Endodermal cell (in vitro differentiated cells): ENCODE data around the gene ALDH1L1. TPM values are rescaled to one million over a fixed set of nuclear protein-coding genes. Genes with fewer than 3 reads are reported as not detected.

Source experiments
- DNase-seq: peaks from one replicate; pipeline ENCODE4 v3.0.0-alpha.2; 2017
- H3K27ac ChIP-seq: 2 replicates; pipeline ENCODE4 v1.5.1; 2013; ENCODE audit warnings: mild to moderate bottlenecking, low read depth, low read length, moderate library complexity
- H3K27me3 ChIP-seq: 2 replicates; pipeline ENCODE4 v1.6.1; 2013; ENCODE audit warnings: mild to moderate bottlenecking, low read length, moderate library complexity; ENCODE audit not compliant: insufficient read depth, control insufficient read depth, poor library complexity, severe bottlenecking
- H3K36me3 ChIP-seq: 2 replicates; pipeline ENCODE4 v1.7.0; 2013; ENCODE audit warnings: mild to moderate bottlenecking, low read length, moderate library complexity; ENCODE audit not compliant: control insufficient read depth, insufficient read depth
- H3K4me1 ChIP-seq: one replicate; pipeline ENCODE4 v1.7.0; 2013; ENCODE audit warnings: low read length; ENCODE audit not compliant: control insufficient read depth, insufficient read depth
- H3K4me3 ChIP-seq: 2 replicates; pipeline ENCODE4 v1.5.1; 2013; ENCODE audit warnings: mild to moderate bottlenecking, low read length, moderate library complexity
- H3K9ac ChIP-seq: 2 replicates; pipeline ENCODE4 v1.6.1; 2013; ENCODE audit warnings: mild to moderate bottlenecking, low read length, moderate library complexity; ENCODE audit not compliant: poor library complexity, severe bottlenecking; ENCODE audit errors: extremely low read depth
- H3K9me3 ChIP-seq: 2 replicates; pipeline ENCODE4 v1.6.1; 2013; ENCODE audit warnings: mild to moderate bottlenecking, low read length, moderate library complexity; ENCODE audit not compliant: control insufficient read depth
- H3K27ac Mint-ChIP-seq: 2 replicates; pipeline ENCODE4 v1.8.0; 2020; ENCODE audit warnings: mixed read lengths
- H3K27me3 Mint-ChIP-seq: 2 replicates; pipeline ENCODE4 v1.8.0; 2021; ENCODE audit warnings: mild to moderate bottlenecking, mixed read lengths; ENCODE audit not compliant: insufficient read depth
- H3K36me3 Mint-ChIP-seq: 2 replicates; pipeline ENCODE4 v1.8.0; 2020; ENCODE audit warnings: low read depth, mixed read lengths
- H3K4me1 Mint-ChIP-seq: 2 replicates; pipeline ENCODE4 v1.8.0; 2020; ENCODE audit warnings: mixed read lengths
- H3K4me3 Mint-ChIP-seq: 2 replicates; pipeline ENCODE4 v1.8.0; 2020; ENCODE audit warnings: mild to moderate bottlenecking, moderate library complexity, mixed read lengths
- H3K9me3 Mint-ChIP-seq: 2 replicates; pipeline ENCODE4 v1.8.0; 2020; ENCODE audit warnings: mild to moderate bottlenecking, mixed read lengths
- CTCF ChIP-seq: fragments of 200-600 bp; sonication (generic); conservative IDR thresholded peaks from 2 replicates; pipeline ENCODE4 v1.5.0; 2021; ENCODE audit warnings: antibody characterized with exemption, mild to moderate bottlenecking
- WGBS, 2 experiments: methylation state at CpG; one replicate each; pipeline versions ENCODE4 v1.1.5 to v1.1.7; 2013; ENCODE audit warnings: missing lambda C conversion rate in 2 of 2, mixed read lengths in 1 of 2; ENCODE audit not compliant: insufficient coverage in 1 of 2, insufficient read length in 1 of 2; 5-methylcytosine and 5-hydroxymethylcytosine counted together
- total RNA-seq, 2 donors: library from RNA; stranded (reverse); fragmentation: NEBNext Ultra II Directional in 1 of 2; extraction: Animal tissue kit (Norgen Biotek cat#: 25700) in 1 of 2; gene quantifications; 2 replicates in 1 of 2; 3 replicates in 1 of 2; pipeline ENCODE4 v1.2.1, GENCODE V29; 2021

ALDH1L1 gene
- total RNA-seq, 2 donors from 2014 or later = 1.0 to 1.6 TPM

- no peak overlapping the region for H3K4me3 Mint-ChIP-seq
Observed at GRCh38 chr3:126211569-126211968, 31.2 kb upstream of the ALDH1L1 start.

GRCh38 chr3:126210606-126211005 lies 30.2 kb upstream of the ALDH1L1 start:
- no peaks in the 10 kb centered on the region for H3K36me3 Mint-ChIP-seq
- H3K27me3 Mint-ChIP-seq = peaks cover 49% of the 10 kb centered on the region
- Histone ChIP-seq H3K27ac (no peak overlapping the region), H3K9me3 (no peaks in the 10 kb centered on the region), H3K36me3 (no peaks in the 10 kb centered on the region), H3K9ac (no peak overlapping the region), H3K4me3 (no peak overlapping the region), H3K4me1 (no peaks in the 10 kb centered on the region), H3K27me3 (peaks cover 32% of the 10 kb centered on the region)
- WGBS, 2 experiments = 81 to 82% methylated on average over 5 to 6 of the region's 6 CpGs
- no peak overlapping the region for H3K27ac Mint-ChIP-seq
- H3K4me1 Mint-ChIP-seq = peaks cover 3% of the 10 kb centered on the region
- TF ChIP-seq CTCF = no peak
- H3K4me3 Mint-ChIP-seq = no peak overlapping the region
- DNase-seq = no peak
- H3K9me3 Mint-ChIP-seq = no peaks in the 10 kb centered on the region

More at GRCh38 chr3:126211569-126211968, 31.2 kb upstream of the ALDH1L1 start:
- 96 to 100% methylated on average over 2 to 7 of the region's 7 CpGs for WGBS, 2 experiments
- Mint-ChIP-seq H3K9me3 (no peaks in the 10 kb centered on the region), H3K27ac (no peak overlapping the region), H3K27me3 (peaks cover 58% of the 10 kb centered on the region), H3K4me1 (peaks cover 3% of the 10 kb centered on the region), H3K36me3 (no peaks in the 10 kb centered on the region)
- H3K36me3 ChIP-seq = no peaks in the 10 kb centered on the region
- H3K4me3 ChIP-seq = no peak overlapping the region
- no peak for TF ChIP-seq CTCF
- no peak overlapping the region for H3K9ac ChIP-seq
- no peak for DNase-seq
- H3K4me1 ChIP-seq = no peaks in the 10 kb centered on the region
- H3K27me3 ChIP-seq = peaks cover 41% of the 10 kb centered on the region
- no peaks in the 10 kb centered on the region for H3K9me3 ChIP-seq
- no peak overlapping the region for H3K27ac ChIP-seq

- H3K27ac Mint-ChIP-seq = no peak overlapping the region
- Histone ChIP-seq H3K36me3 (no peaks in the 10 kb centered on the region), H3K9ac (no peak overlapping the region), H3K4me1 (no peaks in the 10 kb centered on the region), H3K4me3 (no peak overlapping the region), H3K27ac (no peak overlapping the region), H3K27me3 (peaks cover 24% of the 10 kb centered on the region), H3K9me3 (no peaks in the 10 kb centered on the region)
- no peak overlapping the region for H3K4me3 Mint-ChIP-seq
- WGBS, 2 experiments = 90 to 95% methylated on average over 2 to 4 of the region's 4 CpGs
- H3K27me3 Mint-ChIP-seq = peaks cover 45% of the 10 kb centered on the region
- peaks cover 2% of the 10 kb centered on the region for H3K9me3 Mint-ChIP-seq
- H3K36me3 Mint-ChIP-seq = no peaks in the 10 kb centered on the region
- no peak for TF ChIP-seq CTCF
- H3K4me1 Mint-ChIP-seq = peaks cover 3% of the 10 kb centered on the region
- DNase-seq = no peak
Observed at GRCh38 chr3:126209741-126210140, 29.4 kb upstream of the ALDH1L1 start.
